ENCODE measurements around the gene TCTN1.
"Not testable (repeated sequence)": the region's sequence is repeated elsewhere in the genome, so short reads cannot be mapped to it uniquely, and the experiment has no call there.

TCTN1 gene

GRCh38 chr12:110581931-110582275 lies 32.0 kb upstream of the TCTN1 start:
- peak; percentile 13 for DNase-seq (ENCODE audit: low read depth)
- peak overlapping the region; percentile 92 for H3K4me3 ChIP-seq (ENCODE audit: low read depth, low read length)
- TF ChIP-seq CTCF (conservative IDR thresholded peaks at IDR 0.05; ENCODE audit: low read depth, low read length): no peak

- peak; percentile 56 for DNase-seq (ENCODE audit: low read depth)
- TF ChIP-seq CTCF (conservative IDR thresholded peaks at IDR 0.05; ENCODE audit: low read depth, low read length): no peak
- peak overlapping the region; percentile 92 for H3K4me3 ChIP-seq (ENCODE audit: low read depth, low read length)
Observed at GRCh38 chr12:110582276-110583136, 31.4 kb upstream of the TCTN1 start.

- TF ChIP-seq CTCF (conservative IDR thresholded peaks at IDR 0.05; ENCODE audit: low read depth, low read length): no peak
- peak within 1 kb of the TSS; percentile 92 for H3K4me3 ChIP-seq (ENCODE audit: low read depth, low read length)
- DNase-seq (ENCODE audit: low read depth): peak; percentile 97
Observed at GRCh38 chr12:110583137-110584059, 30.5 kb upstream of the TCTN1 start, which contains the start of gene PPTC7. PPTC7 (minus strand) TSS chr12:110583318; CDS start chr12:110583031, 287 bp downstream.

GRCh38 chr12:110585231-110585799 lies 28.6 kb upstream of the TCTN1 start:
- H3K4me3 ChIP-seq (ENCODE audit: low read depth, low read length): no peak overlapping the region
- peak; percentile 50 for DNase-seq (ENCODE audit: low read depth)
- no peak for TF ChIP-seq CTCF (conservative IDR thresholded peaks at IDR 0.05; ENCODE audit: low read depth, low read length)

- not testable (repeated sequence) for H3K4me3 ChIP-seq (ENCODE audit: low read depth, low read length); DNase-seq (ENCODE audit: low read depth)
Observed at GRCh38 chr12:110587102-110587501, 26.8 kb upstream of the TCTN1 start.

- no peak for DNase-seq (ENCODE audit: low read depth)
- TF ChIP-seq CTCF (conservative IDR thresholded peaks at IDR 0.05; ENCODE audit: low read depth, low read length): no peak
- no peak overlapping the region for H3K4me3 ChIP-seq (ENCODE audit: low read depth, low read length)
Observed at GRCh38 chr12:110590059-110590458, 23.9 kb upstream of the TCTN1 start.

- DNase-seq (ENCODE audit: low read depth): peak; percentile 69
- no peak for TF ChIP-seq CTCF (conservative IDR thresholded peaks at IDR 0.05; ENCODE audit: low read depth, low read length)
- H3K4me3 ChIP-seq (ENCODE audit: low read depth, low read length): no peak overlapping the region
Observed at GRCh38 chr12:110590806-110591326, 23.1 kb upstream of the TCTN1 start.

Data from choroid plexus epithelial cell (primary cell).